GM12892 (cell line): ENCODE results near the gene MAN1A2.

Source experiments
- POLR2A ChIP-seq: IDR thresholded peaks from 2 replicates; pipeline ENCODE4 v1.6.1; 2011; ENCODE audit warnings: low read depth, low read length, control low read depth
- POLR2AphosphoS5 ChIP-seq: IDR thresholded peaks from 2 replicates; pipeline ENCODE4 v1.6.1; 2011; ENCODE audit warnings: low read depth, low read length, control low read depth
- TAF1 ChIP-seq: IDR thresholded peaks from 2 replicates; pipeline ENCODE4 v1.6.1; 2011; ENCODE audit warnings: low read depth, mild to moderate bottlenecking, control low read depth, low read length, borderline replicate concordance

DNA sequence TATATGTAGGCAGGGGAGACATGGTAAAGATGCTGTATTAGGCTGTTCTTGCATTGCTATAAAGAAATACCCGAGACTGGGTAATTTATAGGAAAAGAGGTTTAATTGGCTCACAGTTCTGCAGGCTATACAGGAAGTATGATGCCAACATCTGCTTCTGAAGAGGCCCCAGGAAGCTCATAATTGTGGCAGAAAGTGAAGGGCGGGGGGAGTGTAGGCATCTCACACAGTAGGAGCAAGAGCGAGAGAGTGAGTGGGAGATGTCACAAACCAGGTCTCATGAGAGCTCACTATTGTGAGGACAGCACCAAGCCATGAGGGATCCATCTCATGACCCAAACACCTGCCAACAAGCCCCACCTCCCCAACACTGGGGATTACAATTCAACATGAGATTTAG is 21.1 kb downstream of the MAN1A2 start:
- TF ChIP-seq POLR2A, result no peak
- no peak for TF ChIP-seq POLR2AphosphoS5
- no peak for TF ChIP-seq TAF1
